Neural progenitor cell (in vitro differentiated cells): ENCODE results near the gene PLCD3. TPM values are rescaled to one million over a fixed set of nuclear protein-coding genes. Genes with fewer than 3 reads are reported as not detected.

ENCODE experiments used
- DNase-seq: peaks from one replicate; pipeline ENCODE4 v3.0.0-alpha.2; 2016; ENCODE audit warnings: low spot score
- H2AFZ ChIP-seq: fragments of 200-600 bp; sonication (generic); replicated peaks from 2 replicates; pipeline ENCODE4 v1.6.1; 2016; ENCODE audit warnings: antibody characterized with exemption
- H3F3A ChIP-seq: fragments of 200-600 bp; sonication (generic); 2 replicates; pipeline ENCODE4 v1.6.1; 2016; ENCODE audit warnings: antibody characterized with exemption, low read depth
- H3K27ac ChIP-seq: fragments of 200-600 bp; sonication (generic); 2 replicates; pipeline ENCODE4 v1.5.1; 2016; ENCODE audit warnings: mild to moderate bottlenecking
- H3K27me3 ChIP-seq: fragments of 200-600 bp; sonication (generic); 2 replicates; pipeline ENCODE4 v1.6.1; 2016; ENCODE audit warnings: mild to moderate bottlenecking, moderate library complexity
- H3K36me3 ChIP-seq: fragments of 200-600 bp; sonication (generic); 2 replicates; pipeline ENCODE4 v1.5.1; 2016
- H3K4me1 ChIP-seq: fragments of 200-600 bp; sonication (generic); 2 replicates; pipeline ENCODE4 v1.6.1; 2016; ENCODE audit warnings: mixed run types
- H3K4me2 ChIP-seq: fragments of 200-600 bp; sonication (generic); 2 replicates; pipeline ENCODE4 v1.6.1; 2016
- H3K4me3 ChIP-seq: fragments of 200-600 bp; sonication (generic); 2 replicates; pipeline ENCODE4 v1.5.1; 2016
- H3K79me2 ChIP-seq: fragments of 200-600 bp; sonication (generic); 2 replicates; pipeline ENCODE4 v1.6.1; 2016; ENCODE audit warnings: low read depth
- H3K9ac ChIP-seq: fragments of 200-600 bp; sonication (generic); 2 replicates; pipeline ENCODE4 v1.6.1; 2016
- H3K9me3 ChIP-seq: fragments of 200-600 bp; sonication (generic); 2 replicates; pipeline ENCODE4 v1.5.1; 2016; ENCODE audit warnings: low read depth
- H4K20me1 ChIP-seq: fragments of 200-600 bp; sonication (generic); 2 replicates; pipeline ENCODE4 v1.6.1; 2016; ENCODE audit warnings: low read depth
- H3K27ac Mint-ChIP-seq: 3 replicates; pipeline ENCODE4 v1.8.0; 2021; ENCODE audit warnings: mixed read lengths
- H3K27me3 Mint-ChIP-seq: 2 replicates; pipeline ENCODE4 v1.8.0; 2022; ENCODE audit warnings: low read depth, mild to moderate bottlenecking, inconsistent platforms, moderate library complexity, mixed read lengths; ENCODE audit not compliant: insufficient read depth
- H3K36me3 Mint-ChIP-seq: 3 replicates; pipeline ENCODE4 v1.8.0; 2021; ENCODE audit warnings: mixed read lengths
- H3K4me1 Mint-ChIP-seq: 3 replicates; pipeline ENCODE4 v1.8.0; 2021; ENCODE audit warnings: mixed read lengths
- H3K4me3 Mint-ChIP-seq: 3 replicates; pipeline ENCODE4 v1.8.0; 2021; ENCODE audit warnings: mild to moderate bottlenecking, moderate library complexity, mixed read lengths
- H3K9me3 Mint-ChIP-seq: 3 replicates; pipeline ENCODE4 v1.8.0; 2020; ENCODE audit warnings: mixed read lengths
- EZH2 ChIP-seq: fragments of 200-600 bp; sonication (generic); IDR thresholded peaks from 2 replicates; pipeline ENCODE4 v1.6.1; 2017; ENCODE audit warnings: antibody characterized with exemption, mild to moderate bottlenecking, moderate library complexity
- EZH2phosphoT487 ChIP-seq: fragments of 200-600 bp; sonication (generic); IDR thresholded peaks from 2 replicates; pipeline ENCODE4 v1.6.1; 2017; ENCODE audit warnings: antibody characterized with exemption
- total RNA-seq: library from RNA; depleted of rRNA; stranded (reverse); fragments of >200 nt; gene quantifications from 2 replicates; pipeline ENCODE4 v1.2.3, GENCODE V29; 2015; ENCODE audit warnings: low replicate concordance
- TF ChIP-seq, protein P1 (sequence below): fragments of 200-600 bp; sonication (generic); IDR thresholded peaks from 2 replicates; pipeline ENCODE4 v1.5.1; 2017; ENCODE audit warnings: antibody characterized with exemption, mild to moderate bottlenecking

The PLCD3 gene
- total RNA-seq, 1 donor from 2014 or later = 16.0 TPM

- TF ChIP-seq, protein P1, sequence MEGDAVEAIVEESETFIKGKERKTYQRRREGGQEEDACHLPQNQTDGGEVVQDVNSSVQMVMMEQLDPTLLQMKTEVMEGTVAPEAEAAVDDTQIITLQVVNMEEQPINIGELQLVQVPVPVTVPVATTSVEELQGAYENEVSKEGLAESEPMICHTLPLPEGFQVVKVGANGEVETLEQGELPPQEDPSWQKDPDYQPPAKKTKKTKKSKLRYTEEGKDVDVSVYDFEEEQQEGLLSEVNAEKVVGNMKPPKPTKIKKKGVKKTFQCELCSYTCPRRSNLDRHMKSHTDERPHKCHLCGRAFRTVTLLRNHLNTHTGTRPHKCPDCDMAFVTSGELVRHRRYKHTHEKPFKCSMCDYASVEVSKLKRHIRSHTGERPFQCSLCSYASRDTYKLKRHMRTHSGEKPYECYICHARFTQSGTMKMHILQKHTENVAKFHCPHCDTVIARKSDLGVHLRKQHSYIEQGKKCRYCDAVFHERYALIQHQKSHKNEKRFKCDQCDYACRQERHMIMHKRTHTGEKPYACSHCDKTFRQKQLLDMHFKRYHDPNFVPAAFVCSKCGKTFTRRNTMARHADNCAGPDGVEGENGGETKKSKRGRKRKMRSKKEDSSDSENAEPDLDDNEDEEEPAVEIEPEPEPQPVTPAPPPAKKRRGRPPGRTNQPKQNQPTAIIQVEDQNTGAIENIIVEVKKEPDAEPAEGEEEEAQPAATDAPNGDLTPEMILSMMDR = no peak
- TF ChIP-seq EZH2 (no peak), EZH2phosphoT487 (no peak)
- H3K9me3 ChIP-seq = no peaks in the 10 kb centered on the region
- peaks cover 32% of the 10 kb centered on the region for H3K4me1 Mint-ChIP-seq
- no peak overlapping the region for H3K9ac ChIP-seq
- H3F3A ChIP-seq = peaks cover 8% of the 10 kb centered on the region
- DNase-seq = no peak
- H3K4me1 ChIP-seq = no peaks in the 10 kb centered on the region
- no peaks in the 10 kb centered on the region for H3K79me2 ChIP-seq
- no peak overlapping the region for H3K27ac Mint-ChIP-seq
- peaks cover 6% of the 10 kb centered on the region for H4K20me1 ChIP-seq
- H3K27me3 ChIP-seq = no peaks in the 10 kb centered on the region
- no peaks in the 10 kb centered on the region for H3K36me3 Mint-ChIP-seq
- no peak overlapping the region for H3K4me3 Mint-ChIP-seq
- H3K9me3 Mint-ChIP-seq = no peaks in the 10 kb centered on the region
- no peaks in the 10 kb centered on the region for H3K36me3 ChIP-seq
- H3K27me3 Mint-ChIP-seq = peaks cover 2% of the 10 kb centered on the region
- no peak overlapping the region for H3K27ac ChIP-seq
- no peak overlapping the region for H2AFZ ChIP-seq
- no peak overlapping the region for H3K4me3 ChIP-seq
- H3K4me2 ChIP-seq = no peak overlapping the region
These were observed 17.2 kb downstream of the PLCD3 start for GRCh38 chr17:45115015-45115625.

GRCh38 chr17:45114117-45114932, 18.0 kb downstream of the PLCD3 start:
- Histone ChIP-seq H3K4me3 (no peak overlapping the region), H3K4me2 (no peak overlapping the region), H3K27me3 (no peaks in the 10 kb centered on the region), H2AFZ (no peak overlapping the region), H3F3A (peaks cover 8% of the 10 kb centered on the region), H4K20me1 (peaks cover 6% of the 10 kb centered on the region), H3K4me1 (no peaks in the 10 kb centered on the region), H3K27ac (no peak overlapping the region), H3K9me3 (no peaks in the 10 kb centered on the region), H3K36me3 (no peaks in the 10 kb centered on the region), H3K79me2 (no peaks in the 10 kb centered on the region), H3K9ac (no peak overlapping the region)
- no peaks in the 10 kb centered on the region for H3K9me3 Mint-ChIP-seq
- no peak for TF ChIP-seq EZH2
- H3K4me3 Mint-ChIP-seq = no peak overlapping the region
- H3K36me3 Mint-ChIP-seq = no peaks in the 10 kb centered on the region
- H3K27ac Mint-ChIP-seq = no peak overlapping the region
- peaks cover 2% of the 10 kb centered on the region for H3K27me3 Mint-ChIP-seq
- DNase-seq = no peak
- peaks cover 32% of the 10 kb centered on the region for H3K4me1 Mint-ChIP-seq

DNA sequence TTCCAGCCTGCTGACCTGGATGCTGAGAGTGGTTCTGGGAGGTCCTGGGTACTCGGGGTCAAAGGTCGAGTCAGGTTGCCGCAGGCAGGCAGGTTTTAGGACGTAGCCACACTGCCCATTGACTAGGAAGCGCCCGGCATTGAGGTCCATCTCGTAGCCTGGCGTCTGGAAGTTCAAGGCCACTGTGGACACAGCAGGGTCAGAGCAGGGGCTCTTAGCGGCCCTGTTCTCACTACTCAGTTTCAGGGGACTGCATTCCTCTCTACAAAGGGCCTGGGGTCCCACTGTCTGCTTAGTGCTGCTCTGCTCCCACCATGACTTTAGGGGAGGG, 18.9 kb downstream of the PLCD3 start:
- TF ChIP-seq, protein P1 = no peak
- TF ChIP-seq EZH2phosphoT487 = no peak
- TF ChIP-seq EZH2 = no peak
- H3K9ac ChIP-seq = no peak overlapping the region
- no peaks in the 10 kb centered on the region for H3K9me3 Mint-ChIP-seq
- H3K79me2 ChIP-seq = no peaks in the 10 kb centered on the region
- H3K36me3 Mint-ChIP-seq = no peaks in the 10 kb centered on the region
- peaks cover 8% of the 10 kb centered on the region for H3F3A ChIP-seq
- no peak overlapping the region for H2AFZ ChIP-seq
- no peaks in the 10 kb centered on the region for H3K4me1 ChIP-seq
- no peaks in the 10 kb centered on the region for H3K36me3 ChIP-seq
- no peak overlapping the region for H3K4me3 ChIP-seq
- no peak overlapping the region for H3K4me2 ChIP-seq
- H3K27me3 Mint-ChIP-seq = peaks cover 2% of the 10 kb centered on the region
- no peaks in the 10 kb centered on the region for H3K9me3 ChIP-seq
- H3K27me3 ChIP-seq = no peaks in the 10 kb centered on the region
- no peak overlapping the region for H3K27ac Mint-ChIP-seq
- peaks cover 32% of the 10 kb centered on the region for H3K4me1 Mint-ChIP-seq
- no peak overlapping the region for H3K4me3 Mint-ChIP-seq
- no peak overlapping the region for H3K27ac ChIP-seq
- H4K20me1 ChIP-seq = peaks cover 6% of the 10 kb centered on the region
- no peak for DNase-seq
